Measurements from ENCODE around the gene GRIN2C.

GRIN2C gene

GRCh38 chr17:74846621-74847020, 13.1 kb downstream of the GRIN2C start:
- no peak for DNase-seq (ENCODE audit: low read depth)

DNA sequence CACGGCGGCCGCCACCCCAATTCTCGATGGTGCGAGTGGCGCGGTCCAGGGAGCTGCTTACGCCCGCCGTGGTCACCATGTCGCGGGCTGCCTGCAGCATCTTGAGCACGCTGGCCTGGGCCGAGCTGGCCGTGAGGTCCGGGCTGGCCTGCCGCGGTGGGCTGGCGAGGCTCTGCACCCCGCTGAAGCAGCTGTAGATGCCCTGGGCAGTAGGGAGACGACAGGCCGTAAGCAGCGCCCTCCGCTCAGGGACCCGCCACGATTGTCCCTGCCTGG, 16.4 kb downstream of the GRIN2C start:
- no peak for DNase-seq (ENCODE audit: low read depth)

- DNase-seq (ENCODE audit: low read depth): no peak
Measured at GRCh38 chr17:74842599-74843351, 16.9 kb downstream of the GRIN2C start.

- no peak for DNase-seq (ENCODE audit: low read depth)
Measured at GRCh38 chr17:74842146-74842598, 17.5 kb downstream of the GRIN2C start.

DNA sequence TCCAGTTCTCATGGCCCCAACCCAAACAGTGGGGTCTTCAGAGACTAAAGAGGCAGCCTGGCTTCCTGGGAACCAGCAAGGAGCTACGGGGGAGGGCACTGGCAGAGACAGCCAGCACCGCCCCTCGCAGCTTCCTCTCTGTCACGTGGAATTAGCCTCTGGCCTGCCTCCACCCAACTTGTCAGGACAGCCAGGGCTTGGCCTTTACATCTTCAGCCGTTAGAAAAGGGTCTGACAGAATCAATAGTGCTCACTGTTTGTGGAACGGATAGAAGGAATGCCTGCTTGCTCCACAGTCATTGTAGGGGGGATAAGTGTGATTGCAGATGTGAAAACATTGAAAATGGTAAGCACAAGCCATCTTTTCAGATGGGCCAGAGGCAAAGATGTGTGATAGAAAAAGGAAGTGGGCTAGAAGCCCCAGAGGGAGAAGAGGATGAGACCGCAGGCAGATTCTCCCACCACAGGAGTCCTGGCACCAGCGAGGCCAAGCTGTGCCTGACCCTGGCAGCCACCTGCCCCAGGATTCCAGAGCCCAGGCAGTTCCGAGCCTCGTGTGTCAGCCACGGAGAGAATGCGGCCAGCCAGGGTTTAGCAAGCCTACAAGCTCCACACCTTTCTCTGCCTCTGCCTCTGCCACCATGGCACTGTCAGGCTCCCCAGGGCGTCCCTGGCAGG, 18.6 kb downstream of the GRIN2C start:
- no peak for DNase-seq (ENCODE audit: low read depth)

GRCh38 chr17:74839990-74840852, 19.5 kb downstream of the GRIN2C start:
- no peak for DNase-seq (ENCODE audit: low read depth)

DNA sequence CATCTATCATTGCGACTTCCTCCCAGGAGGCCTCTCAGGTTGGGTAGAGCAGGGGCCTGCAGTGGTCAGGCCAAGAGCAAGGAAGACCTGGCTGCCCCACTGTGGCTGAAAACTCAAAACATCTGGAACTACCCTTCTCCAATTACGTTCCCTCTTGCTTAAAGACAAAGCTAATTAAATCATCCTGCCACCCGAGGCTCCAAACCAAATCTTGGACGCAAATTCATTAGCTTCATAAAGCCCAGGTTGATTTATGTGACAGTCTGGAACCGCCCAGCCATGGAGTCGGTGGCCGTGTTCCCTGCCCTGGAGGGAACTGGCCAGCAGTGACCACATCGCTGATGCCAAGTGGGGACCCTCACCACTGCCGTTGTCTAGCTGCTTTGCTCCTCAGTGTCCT, 21.4 kb downstream of the GRIN2C start:
- DNase-seq (ENCODE audit: low read depth): no peak

- DNase-seq (ENCODE audit: low read depth): no peak
Measured at GRCh38 chr17:74836691-74837467, 22.8 kb downstream of the GRIN2C start.

- no peak for DNase-seq (ENCODE audit: low read depth)
Measured at GRCh38 chr17:74836191-74836590, 23.5 kb downstream of the GRIN2C start.

- DNase-seq (ENCODE audit: low read depth): no peak
Measured at GRCh38 chr17:74833501-74834377, 25.9 kb downstream of the GRIN2C start.

DNA sequence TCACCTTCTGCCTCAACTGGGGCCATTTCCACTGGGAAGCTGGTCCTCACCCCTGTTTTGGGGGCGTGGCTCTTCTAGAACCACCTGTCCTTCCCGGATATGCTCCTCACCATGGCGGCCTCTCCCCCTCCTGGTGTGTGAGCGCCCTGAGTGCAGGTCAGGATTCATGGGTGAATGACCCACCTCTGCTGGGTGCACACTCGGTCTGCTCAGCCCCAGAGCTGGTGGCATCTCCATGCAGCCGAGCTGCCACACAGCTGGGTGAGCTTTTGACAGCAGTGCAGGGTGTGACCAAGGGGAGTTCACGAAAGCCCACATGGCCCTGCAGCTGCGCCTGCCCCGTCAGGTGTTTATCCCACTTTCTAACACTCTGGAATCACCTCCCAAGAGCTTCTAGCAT, 27.3 kb downstream of the GRIN2C start:
- no peak for DNase-seq (ENCODE audit: low read depth)

GRCh38 chr17:74831444-74832146, 28.1 kb downstream of the GRIN2C start:
- DNase-seq (ENCODE audit: low read depth): no peak

GRCh38 chr17:74830861-74831260, 28.8 kb downstream of the GRIN2C start:
- no peak for DNase-seq (ENCODE audit: low read depth)

- no peak for DNase-seq (ENCODE audit: low read depth)
Measured at GRCh38 chr17:74827800-74828199, 31.9 kb downstream of the GRIN2C start.

- no peak for DNase-seq (ENCODE audit: low read depth)
Measured at GRCh38 chr17:74825952-74826719, 33.5 kb downstream of the GRIN2C start.

GRCh38 chr17:74824961-74825627, 34.6 kb downstream of the GRIN2C start:
- DNase-seq (ENCODE audit: low read depth): no peak

GRCh38 chr17:74822939-74823367, 36.7 kb downstream of the GRIN2C start:
- no peak for DNase-seq (ENCODE audit: low read depth)

- no peak for DNase-seq (ENCODE audit: low read depth)
Measured at GRCh38 chr17:74822335-74822938, 37.2 kb downstream of the GRIN2C start.
